A172 (cell line): ENCODE measurements around the gene CPNE5. TPM values are rescaled to one million over a fixed set of nuclear protein-coding genes. Genes with fewer than 3 reads are reported as not detected.

Source experiments
- DNase-seq: peaks from one replicate; pipeline ENCODE4 v3.0.0-alpha.2; 2015; ENCODE audit warnings: low spot score
- total RNA-seq: library from RNA; depleted of rRNA; stranded (reverse); fragments of >200 nt; shearing (Covaris generic); gene quantifications from 2 replicates; pipeline ENCODE4 v1.2.3, GENCODE V29; 2014

CPNE5 gene
- total RNA-seq, 1 experiment from 2014 or later = not detected

DNA sequence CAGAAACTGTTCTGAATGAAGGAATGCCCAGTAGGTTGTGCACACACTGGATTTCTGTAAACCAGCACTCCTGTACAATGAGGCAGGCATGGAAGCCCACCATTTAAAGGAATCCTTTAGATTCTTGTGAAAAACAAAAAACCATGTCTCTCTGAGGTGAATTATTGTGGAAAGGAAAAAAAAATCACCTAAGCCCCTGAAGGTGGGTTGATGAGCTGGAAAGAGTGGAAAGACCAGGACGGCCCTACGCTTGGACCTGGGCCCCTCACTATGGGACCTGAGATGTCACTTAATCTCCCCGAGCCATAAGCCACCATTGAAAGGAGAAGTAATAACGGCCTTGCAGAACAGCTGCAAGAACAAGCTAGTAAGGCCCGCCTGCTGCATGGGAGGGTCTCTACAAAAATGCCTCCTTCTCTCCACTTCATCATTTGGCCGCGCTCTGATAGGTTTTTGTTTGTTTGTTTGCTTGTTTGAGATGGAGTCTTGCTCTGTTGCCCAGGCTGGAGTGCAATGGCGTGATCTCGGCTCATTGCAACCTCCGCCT lies 72.8 kb downstream of the CPNE5 start:
- no peak for DNase-seq

DNA sequence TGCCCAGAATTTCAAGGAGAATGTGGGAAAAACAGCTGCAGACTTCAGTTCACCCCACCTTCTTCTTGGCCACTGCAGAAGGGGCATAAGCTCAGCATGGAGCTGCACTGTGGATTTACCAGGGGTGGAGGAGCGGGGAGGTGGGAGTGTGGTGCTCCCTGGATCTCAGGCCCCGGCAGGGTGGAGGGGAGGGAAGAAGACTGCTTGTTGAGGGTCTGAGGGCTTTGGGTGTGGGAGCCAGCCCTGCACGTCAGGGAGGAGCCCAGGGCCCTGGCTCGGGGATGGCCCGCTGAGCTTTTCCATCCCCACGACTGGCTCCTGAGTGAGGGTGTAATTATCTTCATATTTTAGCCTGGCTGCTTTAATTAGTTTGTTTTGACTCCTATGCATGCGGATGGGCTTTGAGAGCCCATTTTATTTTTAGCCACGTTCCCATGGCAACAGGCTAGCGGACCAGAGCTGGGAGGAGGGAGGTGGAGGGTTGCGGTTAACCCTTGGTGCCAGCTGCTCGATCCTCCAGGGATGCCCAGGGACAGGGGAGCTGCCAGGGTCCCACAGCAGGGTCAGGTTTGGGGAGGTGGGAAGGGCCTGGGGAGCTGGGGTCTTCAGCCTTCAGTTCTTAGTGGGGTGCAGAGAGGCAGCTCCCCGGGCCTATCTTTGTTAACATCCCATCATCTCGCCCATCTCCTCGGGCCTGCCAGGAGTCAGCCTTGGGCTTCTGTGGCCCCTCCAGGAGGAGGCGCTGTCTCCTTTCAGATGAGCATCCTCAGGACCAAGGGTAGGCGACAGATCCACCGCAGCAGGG lies 73.4 kb downstream of the CPNE5 start:
- DNase-seq = peak; percentile 74

DNA sequence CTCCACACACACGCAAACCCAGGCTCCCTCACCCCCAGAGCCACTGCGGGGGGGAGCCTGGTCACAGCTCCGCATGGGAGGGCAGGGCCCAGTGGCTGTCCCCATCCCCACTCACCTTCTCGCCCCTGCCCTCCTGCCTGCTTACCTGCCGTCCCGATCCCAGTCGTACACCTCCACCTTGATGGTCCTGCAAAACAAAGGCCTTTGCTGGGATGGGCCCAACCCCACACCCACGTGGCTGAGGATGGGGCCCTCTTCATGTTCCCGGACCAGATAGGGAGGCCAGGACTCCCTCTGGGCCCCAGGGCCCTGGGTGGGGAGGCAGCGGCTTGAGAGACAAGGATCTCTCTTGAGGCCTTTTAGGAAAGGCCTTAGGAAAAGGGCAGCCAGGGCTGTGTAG lies 74.1 kb downstream of the CPNE5 start:
- DNase-seq = no peak

DNA sequence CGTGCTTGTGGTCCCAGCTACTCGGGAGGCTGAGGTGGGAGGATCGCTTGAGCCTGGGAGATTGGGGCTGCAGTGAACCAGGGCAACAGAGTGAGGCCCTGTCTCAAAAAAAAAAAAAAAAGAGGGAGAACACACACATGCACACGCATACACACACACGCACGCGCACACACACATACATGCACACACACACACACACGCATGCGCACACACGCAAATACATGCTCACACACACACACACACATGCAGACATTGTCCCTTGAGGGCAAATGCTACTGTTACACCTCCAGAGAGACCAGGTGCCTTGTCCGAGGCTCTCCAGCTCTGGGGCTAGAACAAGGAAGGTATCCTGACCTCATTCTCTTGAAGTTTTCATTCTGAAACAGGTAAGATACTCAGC lies 77.1 kb downstream of the CPNE5 start:
- DNase-seq = no peak

DNA sequence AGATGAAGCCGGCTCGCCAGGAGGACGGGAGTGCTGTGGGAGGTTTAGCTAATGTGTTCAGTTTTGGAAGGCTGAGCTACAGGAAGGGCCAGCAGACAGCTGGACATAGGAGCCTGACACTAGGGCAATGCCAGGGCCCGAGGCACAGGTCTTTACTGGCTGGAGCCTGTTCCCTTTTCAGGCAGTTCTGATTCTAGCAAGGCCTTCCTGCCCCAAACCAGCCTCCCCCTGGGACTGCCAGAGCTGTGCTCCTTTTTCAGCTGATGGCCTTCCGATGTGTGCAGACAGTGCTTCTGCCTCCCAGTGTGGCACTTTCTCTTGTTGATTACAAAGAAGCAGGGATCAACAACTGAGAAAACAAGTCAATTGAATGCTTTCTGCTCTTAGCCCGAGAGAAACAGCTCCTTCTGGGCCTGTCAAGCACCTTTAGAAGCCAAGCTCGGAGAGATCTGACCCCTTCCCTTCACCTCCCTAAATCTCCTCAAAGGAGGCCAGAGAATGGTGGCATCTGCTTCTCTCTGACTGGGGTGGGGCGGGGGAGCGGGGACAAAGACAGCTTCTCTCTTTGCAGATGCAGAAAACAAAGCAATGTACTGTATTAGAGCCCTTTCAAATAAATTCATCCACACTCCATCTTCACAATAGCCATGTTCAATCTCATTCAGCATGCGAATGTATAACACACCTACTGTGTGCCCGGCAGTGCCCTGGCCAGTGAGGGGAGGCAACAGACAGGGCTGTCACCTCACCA lies 78.4 kb downstream of the CPNE5 start:
- no peak for DNase-seq

DNA sequence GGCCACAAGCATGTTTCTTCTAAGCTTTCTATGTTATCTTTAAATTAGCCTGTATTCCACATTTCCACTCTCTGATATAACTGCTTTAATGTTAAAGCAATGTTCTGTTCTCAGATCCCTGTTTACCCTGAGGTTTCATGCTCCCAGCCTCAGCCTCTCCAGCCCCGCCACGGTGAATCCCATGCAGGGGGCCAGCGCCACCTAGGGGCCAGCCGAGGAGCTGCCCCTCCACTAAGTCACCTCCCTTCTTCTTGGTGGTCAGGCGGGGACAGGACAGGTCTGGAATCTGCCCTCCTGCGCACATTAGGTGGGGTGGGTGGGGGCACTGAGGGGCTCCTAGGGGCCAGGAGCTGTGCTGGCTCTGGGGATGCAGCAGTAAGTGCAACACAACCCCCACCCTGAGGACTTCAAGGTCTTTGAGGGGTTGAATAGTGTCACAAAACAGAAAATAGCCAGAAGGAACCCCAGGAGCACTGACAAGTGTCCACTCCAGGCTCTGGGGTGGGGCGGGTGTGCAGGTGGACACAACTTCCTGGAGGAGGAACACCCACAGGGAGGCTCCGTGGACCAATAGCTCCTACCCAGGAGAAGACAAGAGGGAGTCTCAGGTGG lies 80.0 kb downstream of the CPNE5 start:
- DNase-seq = peak; percentile 62

DNA sequence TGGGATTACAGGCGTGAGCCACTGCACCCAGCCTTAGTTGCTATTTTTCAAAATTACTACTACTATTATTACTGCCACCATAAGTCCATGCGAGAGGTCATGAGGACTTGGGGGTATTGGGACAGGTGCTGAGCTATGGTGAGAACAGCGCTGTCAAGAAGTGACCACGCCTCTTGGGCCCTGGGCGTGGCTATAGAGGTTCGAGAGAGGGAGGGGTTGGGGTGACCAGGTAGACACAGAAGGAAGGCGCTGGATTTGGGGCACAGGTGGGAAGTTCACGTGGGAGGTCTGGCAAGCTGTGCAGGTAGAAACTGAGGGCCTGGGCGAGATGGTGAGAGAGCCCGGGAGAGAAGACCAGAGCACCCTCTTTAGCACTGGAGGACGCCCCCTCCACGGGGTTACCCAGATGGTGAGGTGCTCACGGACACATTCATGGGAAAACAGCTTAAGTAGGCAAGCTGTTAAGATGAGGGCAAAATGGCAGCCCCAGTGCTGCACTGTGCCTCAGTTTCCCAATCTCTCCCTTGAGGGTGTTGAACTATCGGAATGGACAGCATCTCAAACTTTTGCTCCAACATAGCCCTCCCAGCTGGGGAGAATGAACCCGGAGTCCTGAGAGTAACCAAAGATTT lies 80.6 kb downstream of the CPNE5 start:
- DNase-seq = no peak

DNA sequence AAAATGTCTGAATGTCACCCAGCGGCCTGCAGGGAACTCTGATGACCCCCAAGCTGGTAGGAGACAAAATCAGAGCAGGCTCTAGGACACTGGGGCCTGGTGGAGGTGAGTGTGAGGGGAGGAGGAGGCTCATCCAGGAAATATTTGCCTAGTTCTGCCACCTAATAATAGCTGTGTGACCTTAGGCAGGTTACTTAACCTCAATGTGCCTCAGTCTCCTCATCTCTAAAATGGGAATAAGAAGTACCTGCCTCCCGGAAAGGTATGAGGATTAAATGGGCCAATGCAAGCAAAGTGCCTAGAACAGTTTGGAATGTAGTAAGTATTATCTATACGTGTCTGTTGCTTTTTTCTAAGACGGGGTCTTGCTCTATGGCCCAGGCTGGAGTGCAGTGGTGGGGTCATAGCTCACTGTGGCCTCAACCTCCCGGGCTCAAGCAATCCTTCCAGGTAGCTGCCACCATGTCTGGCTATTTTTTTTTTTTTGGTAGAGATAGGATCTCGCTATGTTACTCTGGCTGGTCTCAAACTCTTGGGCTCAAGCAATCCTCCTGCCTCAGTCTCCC lies 81.2 kb downstream of the CPNE5 start:
- no peak for DNase-seq

DNA sequence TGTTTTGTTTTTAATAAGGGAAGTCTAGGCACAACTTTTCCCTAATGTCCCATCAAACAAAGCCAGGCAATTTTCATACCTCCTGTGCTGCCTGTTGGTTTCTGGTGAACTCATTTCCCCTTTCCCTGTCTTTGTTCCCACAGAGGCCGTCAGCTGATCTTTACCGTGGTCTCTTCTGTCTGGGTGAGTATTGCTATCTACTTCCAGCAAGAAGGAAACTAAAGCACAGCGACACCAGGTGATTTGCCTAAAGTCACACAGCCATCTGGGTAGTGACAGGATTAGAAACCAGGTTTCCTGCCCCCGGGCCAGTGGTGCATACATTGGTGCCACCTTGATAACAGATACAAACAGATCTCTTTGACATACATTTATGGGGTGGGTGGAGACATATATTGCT lies 82.0 kb downstream of the CPNE5 start:
- no peak for DNase-seq

DNA sequence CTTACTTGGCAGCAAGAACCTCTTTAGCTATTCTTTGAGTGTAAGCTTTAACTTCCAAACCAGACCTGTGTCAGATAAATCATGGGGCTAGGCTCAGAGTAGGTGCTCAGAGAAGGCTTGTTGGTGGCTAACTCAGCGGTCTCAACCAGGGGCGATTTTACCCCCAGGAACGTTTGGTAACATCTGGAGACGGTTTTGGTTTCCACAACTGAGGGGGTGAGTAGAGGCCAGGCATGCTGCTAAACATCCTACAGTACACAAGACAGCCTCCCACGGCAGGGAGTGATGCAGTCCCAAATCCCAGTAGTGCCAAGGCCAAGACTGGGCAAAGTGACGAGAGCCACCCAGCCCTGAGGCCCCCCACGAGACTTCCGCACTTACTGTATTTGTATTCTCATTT lies 82.5 kb downstream of the CPNE5 start:
- DNase-seq = no peak

DNA sequence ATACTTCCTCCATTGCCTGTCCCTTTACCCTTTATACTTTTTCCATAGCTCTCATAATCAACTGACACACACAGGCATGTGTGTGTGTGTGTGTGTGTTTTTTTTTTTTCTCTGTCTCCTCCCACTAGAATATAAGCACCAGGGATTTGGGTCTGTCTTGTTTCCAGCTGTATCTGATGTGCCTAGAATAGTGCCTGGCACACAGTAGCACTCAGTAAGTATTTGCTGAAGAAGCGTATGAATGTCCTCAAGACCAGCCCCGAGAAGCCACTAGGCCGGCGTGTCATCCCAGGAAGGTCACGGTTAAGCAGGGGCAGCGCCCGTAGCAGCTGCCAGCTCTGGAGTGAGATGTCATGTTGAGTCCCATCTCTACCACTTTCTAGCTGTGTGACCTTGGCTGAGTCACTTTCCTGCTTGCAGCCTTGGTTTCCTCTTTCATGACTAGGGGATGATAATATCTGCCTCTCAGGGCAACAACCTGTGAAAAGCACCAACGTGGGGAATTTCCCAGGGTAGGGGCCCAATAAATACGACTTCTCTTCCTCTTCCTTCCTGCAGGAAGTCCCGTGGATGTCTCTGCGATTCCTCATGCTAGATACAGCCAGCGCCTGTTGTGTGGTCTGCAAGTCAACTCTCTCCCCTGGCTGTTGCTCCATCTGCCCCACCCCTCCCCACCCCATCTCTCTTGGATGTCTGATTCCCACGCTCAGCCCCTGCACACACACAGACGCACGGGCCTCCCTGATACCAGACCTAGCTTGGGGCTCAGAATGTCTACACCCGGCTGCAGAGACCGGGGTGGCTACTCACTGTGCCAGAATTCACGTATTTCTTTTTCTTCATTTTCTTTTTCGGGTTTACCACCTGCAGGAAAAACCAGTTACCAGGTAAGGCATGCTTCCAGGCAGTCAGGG lies 83.6 kb downstream of the CPNE5 start:
- DNase-seq = peak; percentile 70

DNA sequence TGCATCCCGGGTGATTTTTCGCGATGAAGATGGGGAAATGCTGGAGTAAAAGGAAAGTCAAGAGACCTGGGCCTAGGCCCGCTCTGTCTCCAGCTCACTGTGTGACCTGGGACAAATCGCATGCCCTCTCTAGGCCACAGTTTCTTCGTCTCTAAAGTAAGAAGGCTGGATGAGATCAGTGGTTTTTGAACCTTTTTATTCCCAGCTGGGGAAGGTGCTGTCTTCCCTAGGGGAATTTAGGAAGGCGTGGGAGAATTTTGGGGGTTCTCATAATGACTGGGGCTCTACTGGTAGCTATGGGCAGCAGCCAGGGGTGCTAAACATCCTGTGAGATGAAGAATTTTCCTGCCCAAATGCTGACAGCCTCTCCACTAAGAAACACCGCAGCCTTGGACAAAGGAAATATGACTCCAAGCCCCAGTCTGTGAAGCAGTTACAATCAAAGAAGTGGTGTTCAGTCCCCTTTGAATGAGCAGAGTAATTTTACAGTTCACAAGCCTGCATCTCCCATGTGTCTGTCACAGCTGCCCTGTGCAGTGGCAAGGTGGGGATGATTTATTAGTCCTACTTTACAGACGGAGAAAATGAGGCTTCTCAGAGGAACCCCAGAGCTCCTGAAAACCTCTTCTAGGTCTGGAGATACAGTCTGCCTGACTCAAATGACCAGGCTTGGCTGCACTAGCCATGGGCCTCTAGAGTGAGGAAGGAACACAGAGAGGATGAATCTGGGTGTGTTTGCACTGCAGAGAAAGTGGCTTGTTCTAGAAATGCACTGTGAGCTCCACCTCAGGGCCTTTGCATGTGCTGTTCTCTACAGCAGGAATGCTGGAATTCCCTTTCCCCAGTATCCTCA lies 84.4 kb downstream of the CPNE5 start:
- DNase-seq = no peak

DNA sequence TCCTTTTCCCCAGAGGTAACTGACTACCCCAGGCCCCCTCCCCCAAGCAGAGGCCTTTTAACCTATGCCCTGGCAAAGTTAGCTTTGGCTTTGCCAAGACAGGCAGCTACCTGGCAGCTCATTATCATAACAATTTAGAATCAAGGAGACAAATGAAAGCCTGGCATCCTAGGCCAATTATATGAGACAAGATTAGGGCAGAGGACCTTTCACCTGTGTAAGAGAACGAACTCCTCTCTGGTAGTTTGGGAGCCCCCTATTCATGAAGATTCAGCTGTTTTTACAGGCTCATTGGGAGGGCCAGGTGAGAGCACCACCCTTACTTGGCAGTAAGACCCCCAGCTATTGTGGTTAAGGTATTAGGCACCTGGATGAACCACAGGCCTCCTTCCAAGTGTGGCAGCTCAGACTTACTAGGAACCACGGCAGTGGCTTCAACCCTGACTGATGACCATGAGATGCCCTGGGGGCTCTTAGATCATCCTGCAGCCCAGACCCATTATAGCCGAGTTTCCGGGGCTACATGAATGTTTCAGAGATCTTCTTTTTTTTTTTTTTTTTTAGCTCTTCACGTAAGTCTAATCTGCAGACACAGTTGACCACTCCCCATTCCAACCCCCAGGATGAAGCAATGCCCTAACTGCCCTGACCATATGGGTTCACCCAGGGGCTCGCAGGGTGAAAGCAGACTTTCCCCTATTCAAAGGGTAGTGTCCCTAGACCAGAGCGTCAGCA lies 85.4 kb downstream of the CPNE5 start:
- no peak for DNase-seq

DNA sequence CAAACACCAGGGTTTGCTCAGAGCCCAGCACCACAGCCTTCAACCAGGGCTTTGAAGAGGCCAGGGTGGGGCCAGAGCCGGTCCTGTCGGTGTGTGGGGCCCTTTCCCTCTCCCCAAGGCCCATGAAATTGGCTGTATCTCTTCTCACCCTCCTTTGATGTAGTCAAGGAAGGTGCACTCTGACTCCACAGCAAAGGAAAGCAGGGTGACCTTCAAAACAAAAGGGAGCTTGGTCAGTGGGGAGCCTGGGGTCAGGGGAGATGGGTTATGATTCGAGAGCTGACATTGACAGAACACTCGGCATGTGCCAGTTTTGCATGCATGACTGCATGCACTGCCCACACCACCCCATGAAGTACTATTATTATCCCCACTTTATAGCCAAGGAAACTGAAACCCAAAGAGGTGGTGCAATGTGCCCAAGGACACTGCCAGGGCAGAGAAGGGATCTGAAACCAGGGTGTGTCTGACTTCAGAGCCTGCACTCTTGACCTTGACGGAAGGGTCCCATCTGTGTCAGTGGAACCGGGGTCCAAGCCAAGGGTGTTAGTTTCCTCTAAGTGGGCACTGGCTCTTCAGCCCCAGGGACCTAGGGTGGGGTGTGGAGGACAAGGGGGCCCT lies 86.2 kb downstream of the CPNE5 start:
- DNase-seq = no peak

DNA sequence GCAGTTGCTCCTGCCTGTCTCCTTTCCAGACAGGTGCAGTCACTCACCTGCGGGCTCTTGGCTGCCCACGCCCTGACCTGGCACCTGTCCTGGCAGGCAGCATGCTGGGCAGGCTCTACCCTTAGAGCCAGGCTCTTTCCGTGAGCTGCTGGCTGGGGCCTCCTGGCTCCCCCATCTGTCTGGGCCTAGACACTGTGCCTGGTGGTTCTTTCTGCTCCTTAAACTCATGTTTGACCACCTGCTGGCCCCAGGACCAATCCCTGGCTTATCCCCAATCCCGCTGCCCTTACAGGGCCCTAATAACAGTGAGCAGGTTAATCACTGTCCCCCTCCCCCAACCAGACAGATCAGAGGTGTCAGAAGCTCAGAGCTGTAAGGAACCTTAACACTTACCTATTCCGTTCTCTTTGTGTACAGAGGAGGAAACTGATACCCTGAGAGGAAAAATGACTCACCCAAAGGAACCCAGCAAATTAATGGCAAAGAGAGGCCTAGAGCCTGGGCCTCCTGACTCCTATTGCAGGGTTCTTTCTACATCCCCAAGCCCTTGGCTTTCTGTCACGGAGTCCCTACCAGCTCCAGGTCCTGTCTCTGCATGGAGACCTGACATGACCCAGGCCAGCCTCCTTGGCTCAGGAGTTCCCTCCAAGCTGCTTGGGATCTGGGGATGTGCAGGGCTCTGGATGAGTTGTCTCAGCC lies 86.9 kb downstream of the CPNE5 start:
- no peak for DNase-seq

DNA sequence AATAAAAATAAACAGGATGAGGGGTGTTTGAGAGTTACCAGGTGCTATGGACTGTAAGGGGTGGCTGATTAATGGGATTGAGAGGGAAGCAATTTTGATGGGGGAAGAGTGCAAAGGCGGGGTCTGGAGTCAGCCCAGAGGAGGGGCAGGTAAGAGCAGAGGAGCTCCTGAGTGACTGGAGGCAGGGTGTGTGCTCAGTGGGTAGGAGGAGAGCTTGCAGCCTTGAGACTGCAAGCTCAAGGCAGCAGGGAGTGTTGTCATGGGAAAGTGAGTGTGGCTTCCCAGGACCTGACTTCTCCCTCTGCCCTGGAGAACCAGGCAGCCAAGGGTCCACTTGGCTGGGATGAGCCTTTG lies 87.4 kb downstream of the CPNE5 start:
- DNase-seq = no peak

DNA sequence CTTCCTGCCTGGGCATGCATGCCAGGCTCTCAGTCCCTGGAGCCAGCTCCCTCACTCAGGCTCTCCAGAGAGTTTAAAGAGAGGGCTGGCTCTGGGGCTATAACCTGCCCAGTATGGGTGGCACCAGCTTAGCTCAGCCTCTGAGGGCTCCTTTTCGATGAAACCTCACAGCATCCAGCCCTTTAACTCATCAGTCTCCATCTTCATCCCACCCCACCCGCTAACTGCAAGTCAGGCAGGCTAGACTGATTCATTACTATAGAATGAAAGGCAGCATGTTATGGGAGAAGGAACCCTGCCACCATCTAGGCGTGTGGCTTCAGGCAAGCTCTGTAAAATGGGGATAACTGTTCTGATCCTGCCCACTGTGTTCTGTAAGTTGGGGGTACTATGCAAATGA lies 88.2 kb downstream of the CPNE5 start:
- no peak for DNase-seq
